ENCODE data around the gene TSPAN32.

TSPAN32 gene

GRCh38 chr11:2317354-2318050, 15.7 kb downstream of the TSPAN32 start:
- Histone ChIP-seq H3K4me3 (replicated peaks; ENCODE audit: low read depth, low read length) (no peak overlapping the region), H3K27me3 (replicated peaks; ENCODE audit: control insufficient read depth, insufficient read depth, low read length) (no peaks in the 10 kb centered on the region; the same call in 1 of the 2 replicates), H3K36me3 (ENCODE audit: control insufficient read depth, insufficient read depth, low read length) (no peaks in the 10 kb centered on the region)
- DNase-seq (ENCODE audit: extremely low read depth, insufficient read length): no peak
- TF ChIP-seq CTCF (IDR thresholded peaks at IDR 0.05; ENCODE audit: insufficient read depth, low read length, poor library complexity, severe bottlenecking): no peak

- no peak for DNase-seq (ENCODE audit: extremely low read depth, insufficient read length)
- H3K27me3 ChIP-seq (replicated peaks; ENCODE audit: control insufficient read depth, insufficient read depth, low read length): no peaks in the 10 kb centered on the region; the same call in 1 of the 2 replicates
- no peak overlapping the region for H3K4me3 ChIP-seq (replicated peaks; ENCODE audit: low read depth, low read length)
- TF ChIP-seq CTCF (IDR thresholded peaks at IDR 0.05; ENCODE audit: insufficient read depth, low read length, poor library complexity, severe bottlenecking): no peak
- H3K36me3 ChIP-seq (ENCODE audit: control insufficient read depth, insufficient read depth, low read length): no peaks in the 10 kb centered on the region
Measured at GRCh38 chr11:2318123-2318522, 16.3 kb downstream of the TSPAN32 start.

GRCh38 chr11:2318707-2319106, 16.9 kb downstream of the TSPAN32 start:
- no peak overlapping the region for H3K4me3 ChIP-seq (replicated peaks; ENCODE audit: low read depth, low read length)
- no peaks in the 10 kb centered on the region; the same call in 1 of the 2 replicates for H3K27me3 ChIP-seq (replicated peaks; ENCODE audit: control insufficient read depth, insufficient read depth, low read length)
- no peak for TF ChIP-seq CTCF (IDR thresholded peaks at IDR 0.05; ENCODE audit: insufficient read depth, low read length, poor library complexity, severe bottlenecking)
- H3K36me3 ChIP-seq (ENCODE audit: control insufficient read depth, insufficient read depth, low read length): no peaks in the 10 kb centered on the region
- no peak for DNase-seq (ENCODE audit: extremely low read depth, insufficient read length)

GRCh38 chr11:2319791-2320472, 18.1 kb downstream of the TSPAN32 start:
- Histone ChIP-seq H3K36me3 (ENCODE audit: control insufficient read depth, insufficient read depth, low read length) (no peaks in the 10 kb centered on the region), H3K4me3 (replicated peaks; ENCODE audit: low read depth, low read length) (no peak overlapping the region), H3K27me3 (replicated peaks; ENCODE audit: control insufficient read depth, insufficient read depth, low read length) (no peaks in the 10 kb centered on the region; the same call in 1 of the 2 replicates)
- no peak for DNase-seq (ENCODE audit: extremely low read depth, insufficient read length)
- TF ChIP-seq CTCF (IDR thresholded peaks at IDR 0.05; ENCODE audit: insufficient read depth, low read length, poor library complexity, severe bottlenecking): no peak

GRCh38 chr11:2320568-2321310, 18.9 kb downstream of the TSPAN32 start:
- Histone ChIP-seq H3K36me3 (ENCODE audit: control insufficient read depth, insufficient read depth, low read length) (no peaks in the 10 kb centered on the region), H3K4me3 (replicated peaks; ENCODE audit: low read depth, low read length) (no peak overlapping the region), H3K27me3 (replicated peaks; ENCODE audit: control insufficient read depth, insufficient read depth, low read length) (no peaks in the 10 kb centered on the region; the same call in 1 of the 2 replicates)
- DNase-seq (ENCODE audit: extremely low read depth, insufficient read length): no peak
- no peak for TF ChIP-seq CTCF (IDR thresholded peaks at IDR 0.05; ENCODE audit: insufficient read depth, low read length, poor library complexity, severe bottlenecking)
